H1 (cell line): ENCODE data around the gene PPARGC1A. TPM values are rescaled to one million over a fixed set of nuclear protein-coding genes. Genes with fewer than 3 reads are reported as not detected.

ENCODE experiments used
- CTCF ChIA-PET: fragments of 300-600 bp; sonication (Branson Sonifier 250); formaldehyde crosslinking; loops from one replicate; lab custom pipeline; 2021; ENCODE audit not compliant: partially characterized antibody; lab: Charles Lee
- POLR2A ChIA-PET: fragments of 300-600 bp; sonication (Branson Sonifier 250); formaldehyde crosslinking; loops from one replicate; lab custom pipeline; 2021; ENCODE audit warnings: inconsistent platforms; ENCODE audit not compliant: partially characterized antibody; lab: Charles Lee
- DNase-seq, 2 experiments: peaks; one replicate each; pipeline versions ENCODE4 v3.0.0 to v3.0.0-alpha.2; 2010 to 2022; ENCODE audit warnings: low spot score in 2 of 2, low read depth in 1 of 2, mixed read lengths in 1 of 2
- FAIRE-seq: peaks from 2 replicates; lab custom pipeline; 2011; peaks lifted over from hg19 to GRCh38; lab: Jason Lieb, UNC
- H2AFZ ChIP-seq: 2 replicates; pipeline ENCODE4 v1.8.1; 2012; ENCODE audit warnings: low read length, inconsistent platforms
- H2AK5ac ChIP-seq: 2 replicates; pipeline ENCODE4 v1.6.1; 2013; ENCODE audit warnings: low read depth, low read length
- H2BK120ac ChIP-seq: replicated peaks from 2 replicates; pipeline ENCODE3; 2013; ENCODE audit warnings: low read depth, low read length, inconsistent platforms
- H2BK12ac ChIP-seq: 2 replicates; pipeline ENCODE4 v1.6.1; 2013; ENCODE audit warnings: low read depth, low read length
- H2BK15ac ChIP-seq: 2 replicates; pipeline ENCODE4 v1.6.1; 2013; ENCODE audit warnings: low read length
- H2BK20ac ChIP-seq: 2 replicates; pipeline ENCODE4 v1.6.1; 2013; ENCODE audit warnings: low read length
- H2BK5ac ChIP-seq: 2 replicates; pipeline ENCODE4 v1.6.1; 2013; ENCODE audit warnings: low read depth, low read length
- H3K14ac ChIP-seq: 2 replicates; pipeline ENCODE4 v1.6.1; 2013; ENCODE audit warnings: inconsistent platforms; ENCODE audit not compliant: insufficient read length
- H3K18ac ChIP-seq: 2 replicates; pipeline ENCODE4 v1.6.1; 2013; ENCODE audit warnings: low read length; ENCODE audit errors: extremely low read depth
- H3K23ac ChIP-seq: 2 replicates; pipeline ENCODE4 v1.6.1; 2013; ENCODE audit warnings: inconsistent platforms; ENCODE audit not compliant: insufficient read length
- H3K23me2 ChIP-seq: 2 replicates; pipeline ENCODE4 v1.6.1; 2013; ENCODE audit warnings: low read depth, low read length
- H3K27ac ChIP-seq: 2 replicates; pipeline ENCODE4 v1.6.1; 2011; ENCODE audit warnings: low read depth, low read length, inconsistent platforms
- H3K27me3 ChIP-seq, 4 experiments: replicated peaks in 1 of 4; 1 replicate in 1 of 4; 2 replicates in 3 of 4; pipeline versions ENCODE4 v1.6.1 to v1.8.1; 2011 to 2013; ENCODE audit warnings: low read length in 3 of 4, mild to moderate bottlenecking in 3 of 4, inconsistent platforms in 2 of 4, mixed read lengths in 2 of 4, moderate library complexity in 1 of 4; ENCODE audit not compliant: control insufficient read depth in 3 of 4, insufficient read depth in 3 of 4; ENCODE audit errors: extremely low read depth in 1 of 4
- H3K36me3 ChIP-seq, 4 experiments: 2 replicates each; pipeline versions ENCODE4 v1.6.1 to v1.8.1; 2011 to 2013; ENCODE audit warnings: mild to moderate bottlenecking in 4 of 4, low read length in 3 of 4, moderate library complexity in 2 of 4, control low read depth in 1 of 4, inconsistent platforms in 1 of 4; ENCODE audit not compliant: insufficient read depth in 4 of 4, control insufficient read depth in 2 of 4
- H3K4ac ChIP-seq: replicated peaks from 2 replicates; pipeline ENCODE3; 2013; ENCODE audit warnings: low read length, low read depth, mixed read lengths, inconsistent platforms; ENCODE audit not compliant: insufficient read length
- H3K4me1 ChIP-seq, 4 experiments: replicated peaks in 1 of 4; 1 replicate in 1 of 4; 2 replicates in 3 of 4; pipeline versions ENCODE4 v1.6.1 to v1.8.1; 2011 to 2013; ENCODE audit warnings: low read length in 3 of 4, inconsistent platforms in 2 of 4, mixed read lengths in 1 of 4; ENCODE audit not compliant: insufficient read depth in 4 of 4, control insufficient read depth in 3 of 4
- H3K4me2 ChIP-seq, 2 experiments: 2 replicates each; pipeline versions ENCODE4 v1.6.1 to v1.8.1; 2011 to 2013; ENCODE audit warnings: low read depth in 2 of 2, low read length in 2 of 2, control low read depth in 1 of 2, inconsistent platforms in 1 of 2, mild to moderate bottlenecking in 1 of 2; ENCODE audit not compliant: insufficient read depth in 1 of 2
- H3K4me3 ChIP-seq, 4 experiments: fragments of 200-600, 300-600 bp in 1 of 4; sonication (generic), shearing (Covaris generic), sonication (Bioruptor Twin) in 1 of 4; 2 replicates each; pipeline versions ENCODE4 v1.5.1 to v1.8.1; 2011 to 2016; ENCODE audit warnings: low read length in 4 of 4, low read depth in 3 of 4, control low read depth in 2 of 4, inconsistent platforms in 2 of 4, mild to moderate bottlenecking in 2 of 4, mixed read lengths in 1 of 4, moderate library complexity in 1 of 4; ENCODE audit not compliant: insufficient read depth in 2 of 4; ENCODE audit errors: extremely low read depth in 1 of 4
- H3K56ac ChIP-seq: replicated peaks from 2 replicates; pipeline ENCODE3; 2013; ENCODE audit warnings: low read depth, mild to moderate bottlenecking, mixed read lengths, low read length, inconsistent platforms; ENCODE audit not compliant: insufficient read length
- H3K79me1 ChIP-seq: 2 replicates; pipeline ENCODE4 v1.6.1; 2013; ENCODE audit warnings: low read depth, low read length, control low read depth
- H3K79me2 ChIP-seq, 2 experiments: 2 replicates each; pipeline versions ENCODE4 v1.6.1 to v1.8.1; 2012 to 2013; ENCODE audit warnings: low read length in 2 of 2, mild to moderate bottlenecking in 2 of 2, inconsistent platforms in 1 of 2; ENCODE audit not compliant: insufficient read depth in 2 of 2, control insufficient read depth in 1 of 2
- H3K9ac ChIP-seq, 4 experiments: replicated peaks in 1 of 4; 1 replicate in 1 of 4; 2 replicates in 3 of 4; pipeline versions ENCODE4 v1.6.1 to v1.8.1; 2011 to 2013; ENCODE audit warnings: low read depth in 3 of 4, low read length in 3 of 4, control low read depth in 2 of 4, mild to moderate bottlenecking in 2 of 4, moderate library complexity in 2 of 4, inconsistent platforms in 1 of 4; ENCODE audit errors: extremely low read depth in 1 of 4
- H3K9me3 ChIP-seq, 2 experiments: 2 replicates each; pipeline versions ENCODE4 v1.6.1 to v1.8.1; 2012 to 2013; ENCODE audit warnings: mild to moderate bottlenecking in 2 of 2, moderate library complexity in 2 of 2, control low read depth in 1 of 2, inconsistent platforms in 1 of 2, low read depth in 1 of 2, low read length in 1 of 2, mixed read lengths in 1 of 2; ENCODE audit not compliant: insufficient read depth in 2 of 2
- H4K20me1 ChIP-seq, 2 experiments: replicated peaks in 1 of 2; 2 replicates each; pipeline versions ENCODE3 to v1.8.1; 2011 to 2013; ENCODE audit warnings: inconsistent platforms in 2 of 2, low read length in 2 of 2, mild to moderate bottlenecking in 1 of 2; ENCODE audit not compliant: insufficient read depth in 2 of 2, control insufficient read depth in 1 of 2
- H4K5ac ChIP-seq: 2 replicates; pipeline ENCODE4 v1.6.1; 2013; ENCODE audit warnings: low read length, low read depth, mixed read lengths, inconsistent platforms; ENCODE audit not compliant: insufficient read length
- H4K8ac ChIP-seq: 2 replicates; pipeline ENCODE4 v1.8.0; 2013; ENCODE audit warnings: mild to moderate bottlenecking, moderate library complexity, low read length, inconsistent platforms; ENCODE audit not compliant: insufficient read depth; ENCODE audit errors: extremely low read depth
- H4K91ac ChIP-seq: replicated peaks from 2 replicates; pipeline ENCODE3; 2013; ENCODE audit warnings: low read length, mixed read lengths, inconsistent platforms; ENCODE audit not compliant: insufficient read length
- BCL11A ChIP-seq, 2 experiments: IDR thresholded peaks; one replicate each; pipeline ENCODE4 v1.6.1; 2011; ENCODE audit warnings: low read depth in 2 of 2, low read length in 2 of 2, mild to moderate bottlenecking in 2 of 2
- CHD2 ChIP-seq: IDR thresholded peaks from 2 replicates; pipeline ENCODE4 v1.6.1; 2012; ENCODE audit warnings: low read length, improper control_type of control experiment
- FOSL1 ChIP-seq: IDR thresholded peaks from 2 replicates; pipeline ENCODE4 v1.6.1; 2011; ENCODE audit warnings: mild to moderate bottlenecking, low read depth, low read length, moderate library complexity; ENCODE audit not compliant: insufficient read depth
- GABPA ChIP-seq: IDR thresholded peaks from 2 replicates; pipeline ENCODE4 v1.6.1; 2011; ENCODE audit warnings: mild to moderate bottlenecking, low read length, moderate library complexity, borderline replicate concordance; ENCODE audit not compliant: insufficient read depth
- JUN ChIP-seq: IDR thresholded peaks from 2 replicates; pipeline ENCODE4 v1.6.1; 2011; ENCODE audit warnings: low read depth, mild to moderate bottlenecking, improper control_type of control experiment, low read length
- KDM1A ChIP-seq: fragments of 200-600, 300-600 bp; sonication (generic); IDR thresholded peaks from 2 replicates; pipeline ENCODE4 v1.7.1; 2016; ENCODE audit warnings: mild to moderate bottlenecking, low read length, borderline replicate concordance
- RBBP5 ChIP-seq: IDR thresholded peaks from 2 replicates; pipeline ENCODE4 v1.7.1; 2012; ENCODE audit warnings: low read depth, mild to moderate bottlenecking, inconsistent platforms, low read length, moderate library complexity, borderline replicate concordance
- SIRT6 ChIP-seq: IDR thresholded peaks from one replicate; pipeline ENCODE4 v1.7.1; 2012; ENCODE audit warnings: low read length, inconsistent platforms
- TBP ChIP-seq: IDR thresholded peaks from 2 replicates; pipeline ENCODE4 v1.6.1; 2011; ENCODE audit warnings: low read depth, low read length, improper control_type of control experiment
- WGBS, 2 experiments: shearing (Covaris generic) in 1 of 2; methylation state at CpG; one replicate each; pipeline versions ENCODE4 v1.1.6 to v1.1.7; 2013 to 2015; ENCODE audit warnings: low lambda C conversion rate in 2 of 2, mixed read lengths in 2 of 2, inconsistent platforms in 1 of 2, low coverage in 1 of 2, missing lambda C conversion rate in 1 of 2; ENCODE audit not compliant: insufficient replicate concordance in 2 of 2, insufficient coverage in 1 of 2, insufficient read length in 1 of 2; ENCODE audit errors: extremely low coverage in 1 of 2, missing lambda C conversion rate in 1 of 2; 5-methylcytosine and 5-hydroxymethylcytosine counted together
- polyA plus RNA-seq, 7 experiments: library from polyadenylated mRNA; depleted of rRNA in 3 of 7; stranded (reverse) in 5 of 7; unstranded in 2 of 7; fragments of >200 nt in 5 of 7; fragments of 200-250 nt in 2 of 7; gene quantifications; 1 replicate in 5 of 7; 2 replicates in 1 of 7; 4 replicates in 1 of 7; pipeline versions ENCODE4 v1.2.1 to v1.2.3, GENCODE V29; 2011 to 2013; ENCODE audit warnings: missing spikeins in 2 of 7, mixed read lengths in 2 of 7
- total RNA-seq: library from RNA; stranded (reverse); fragmentation: NEBNext Ultra II Directional; extraction: Animal tissue kit (Norgen Biotek cat#: 25700); gene quantifications from 2 replicates; pipeline ENCODE4 v1.2.1, GENCODE V29; 2021
- TF ChIP-seq, protein P1 (sequence below): IDR thresholded peaks from 2 replicates; pipeline ENCODE4 v1.6.1; 2012; ENCODE audit warnings: low read length, inconsistent platforms
- TF ChIP-seq, protein P2 (sequence below): IDR thresholded peaks from 2 replicates; pipeline ENCODE4 v1.6.1; 2011; ENCODE audit warnings: low read depth, mild to moderate bottlenecking, low read length; ENCODE audit not compliant: insufficient read depth

Gene PPARGC1A
- total and polyA plus RNA-seq, 2 of the 8 experiments (the other 6 are each of a cell fraction or from before 2014, with no cell fraction given), result 0.54 to 1.4 TPM

DNA sequence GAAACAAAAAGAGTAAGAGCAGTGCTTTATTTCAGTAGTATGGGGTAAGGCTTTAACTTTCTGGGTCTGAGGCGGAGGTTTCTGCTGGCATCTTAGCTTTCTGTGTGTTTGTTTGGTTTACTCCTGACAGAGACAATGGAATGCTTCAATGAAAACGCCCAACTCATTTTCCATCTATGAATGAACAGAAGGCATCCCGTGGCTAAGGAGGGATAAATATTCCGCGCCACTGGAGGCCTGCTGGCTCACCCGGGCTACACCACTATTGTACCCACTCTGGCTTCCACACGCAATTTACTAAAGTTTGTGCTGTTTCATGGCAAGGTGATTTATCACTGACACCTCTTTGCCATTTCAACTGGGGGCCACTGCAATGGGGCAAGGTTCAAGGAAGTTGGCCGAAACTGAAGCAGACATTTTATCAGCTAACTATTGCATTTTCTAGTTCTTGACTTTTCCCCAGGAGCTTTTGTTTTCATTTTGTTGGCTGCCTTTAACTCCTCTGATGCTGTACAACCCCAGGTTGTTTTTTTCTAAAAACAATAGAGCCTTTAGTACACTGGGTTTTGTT, 32.8 kb upstream of the PPARGC1A start:
- no peaks in the 10 kb centered on the region for H3K36me3 ChIP-seq
- no peak overlapping the region for H3K4me3 ChIP-seq
- DNase-seq (no peak), FAIRE-seq (no peak)
- 87% methylated on average over 8 of the region's 8 CpGs; no CpG with 5 or more reads in 1 of the 2 experiments for WGBS, 2 experiments
- no peak overlapping the region for H2BK120ac ChIP-seq
- H2BK20ac ChIP-seq, result peak overlapping the region; percentile 66; the same call in 1 of the 2 replicates
- H3K79me1 ChIP-seq, result no peaks in the 10 kb centered on the region
- no peak overlapping the region for H2BK15ac ChIP-seq
- no peak overlapping the region for H3K4ac ChIP-seq
- H4K20me1 ChIP-seq, result no peaks in the 10 kb centered on the region
- no peak overlapping the region for H3K27ac ChIP-seq
- H2BK5ac ChIP-seq, result no peak overlapping the region
- H3K4me2 ChIP-seq, result no peak overlapping the region
- ChIA-PET CTCF (interaction anchor here (0.5 to 1.4 kb wide), 4 partner anchors 9 to 1389 kb away, joined by 3 to 5 read pairs (median 3); no protein-coding TSS in a partner anchor), POLR2A (no interaction called here)
- no peak overlapping the region for H2BK12ac ChIP-seq
- H3K18ac ChIP-seq, result no peak overlapping the region
- H3K56ac ChIP-seq, result no peak overlapping the region
- H2AK5ac ChIP-seq, result no peak overlapping the region
- no peak overlapping the region for H3K14ac ChIP-seq
- no peaks in the 10 kb centered on the region for H3K23me2 ChIP-seq
- no peak overlapping the region for H3K9ac ChIP-seq
- no peak overlapping the region for H3K23ac ChIP-seq
- H4K8ac ChIP-seq, result no peak overlapping the region
- no peaks in the 10 kb centered on the region for H3K79me2 ChIP-seq
- no peak overlapping the region for H4K5ac ChIP-seq
- H2AFZ ChIP-seq, result no peak overlapping the region
- H3K4me1 ChIP-seq, result peaks cover 0 to 2% (median 0%) of the 10 kb centered on the region in 4 experiments; a peak in 2 of 7 replicates
- no peak overlapping the region for H4K91ac ChIP-seq
- H3K9me3 ChIP-seq, result no peaks in the 10 kb centered on the region
- no peaks in the 10 kb centered on the region for H3K27me3 ChIP-seq
- TF ChIP-seq RBBP5 (no peak), GABPA (no peak), BCL11A (IDR thresholded peaks at IDR 0.05; ENCODE audit: low read depth in 2 of 2, low read length in 2 of 2) (no peak), SIRT6 (no peak), TBP (no peak), FOSL1 (no peak), CHD2 (no peak), KDM1A (no peak), JUN (no peak)
- TF ChIP-seq, protein P1, sequence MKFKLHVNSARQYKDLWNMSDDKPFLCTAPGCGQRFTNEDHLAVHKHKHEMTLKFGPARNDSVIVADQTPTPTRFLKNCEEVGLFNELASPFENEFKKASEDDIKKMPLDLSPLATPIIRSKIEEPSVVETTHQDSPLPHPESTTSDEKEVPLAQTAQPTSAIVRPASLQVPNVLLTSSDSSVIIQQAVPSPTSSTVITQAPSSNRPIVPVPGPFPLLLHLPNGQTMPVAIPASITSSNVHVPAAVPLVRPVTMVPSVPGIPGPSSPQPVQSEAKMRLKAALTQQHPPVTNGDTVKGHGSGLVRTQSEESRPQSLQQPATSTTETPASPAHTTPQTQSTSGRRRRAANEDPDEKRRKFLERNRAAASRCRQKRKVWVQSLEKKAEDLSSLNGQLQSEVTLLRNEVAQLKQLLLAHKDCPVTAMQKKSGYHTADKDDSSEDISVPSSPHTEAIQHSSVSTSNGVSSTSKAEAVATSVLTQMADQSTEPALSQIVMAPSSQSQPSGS, result no peak
- TF ChIP-seq, protein P2, sequence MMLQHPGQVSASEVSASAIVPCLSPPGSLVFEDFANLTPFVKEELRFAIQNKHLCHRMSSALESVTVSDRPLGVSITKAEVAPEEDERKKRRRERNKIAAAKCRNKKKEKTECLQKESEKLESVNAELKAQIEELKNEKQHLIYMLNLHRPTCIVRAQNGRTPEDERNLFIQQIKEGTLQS, result no peak
